AG10803 (cell line): ENCODE results near the gene SEBOX.

Experiments used
- DNase-seq: peaks from one replicate; pipeline ENCODE4 v3.0.0; 2010; ENCODE audit warnings: low read depth
- H3K4me3 ChIP-seq: 2 replicates; pipeline ENCODE4 v1.5.1; 2011; ENCODE audit warnings: mild to moderate bottlenecking, low read length, control low read depth
- CTCF ChIP-seq: conservative IDR thresholded peaks from 2 replicates; pipeline ENCODE4 v1.5.1; 2011; ENCODE audit warnings: mild to moderate bottlenecking, low read length, control low read depth, inconsistent platforms

SEBOX gene

GRCh38 chr17:28363186-28363585 is 1.8 kb downstream of the SEBOX start:
- TF ChIP-seq CTCF, result no peak
- no peak for DNase-seq
- H3K4me3 ChIP-seq, result no peak overlapping the region

GRCh38 chr17:28357901-28358197 is 7.2 kb downstream of the SEBOX start:
- TF ChIP-seq CTCF, result no peak
- H3K4me3 ChIP-seq, result peak overlapping the region; percentile 95
- no peak for DNase-seq

- DNase-seq, result peak; percentile 95
- no peak for TF ChIP-seq CTCF
- peak within 1 kb of the TSS; percentile 95 for H3K4me3 ChIP-seq
Observed at GRCh38 chr17:28357061-28357900, 7.7 kb downstream of the SEBOX start, which contains the start of gene POLDIP2. Gene POLDIP2, minus strand, starts transcription at chr17:28357527. Its CDS starts 79 bp downstream, at chr17:28357448.

- DNase-seq, result no peak
- H3K4me3 ChIP-seq, result no peak overlapping the region
- no peak for TF ChIP-seq CTCF
Observed at GRCh38 chr17:28350271-28350670, 14.7 kb downstream of the SEBOX start.

- no peak overlapping the region for H3K4me3 ChIP-seq
- no peak for TF ChIP-seq CTCF
- no peak for DNase-seq
Observed at GRCh38 chr17:28348979-28349378, 16.0 kb downstream of the SEBOX start.

GRCh38 chr17:28347261-28347891 is 17.6 kb downstream of the SEBOX start:
- DNase-seq, result peak; percentile 94
- H3K4me3 ChIP-seq, result no peak overlapping the region
- TF ChIP-seq CTCF, result no peak

GRCh38 chr17:28346746-28347246 is 18.2 kb downstream of the SEBOX start:
- no peak for DNase-seq
- peak; percentile 43 for TF ChIP-seq CTCF

More at GRCh38 chr17:28346746-28347246, 18.2 kb downstream of the SEBOX start:
- H3K4me3 ChIP-seq, result no peak overlapping the region
